GM12878 (cell line): Measurements from ENCODE around the gene STX16.

Experiments used
- CEBPZ ChIP-seq: fragments of 150-350 bp; IDR thresholded peaks from 2 replicates; pipeline ENCODE4 v1.6.1; 2016; ENCODE audit warnings: low read depth, low read length
- CTCF ChIP-seq, 3 experiments: IDR thresholded peaks in 2 of 3; conservative IDR thresholded peaks in 1 of 3; 2 replicates each; pipeline ENCODE4 v1.5.1; 2011; ENCODE audit warnings: low read depth in 3 of 3, low read length in 3 of 3, mild to moderate bottlenecking in 3 of 3, control low read depth in 2 of 3, moderate library complexity in 2 of 3, inconsistent platforms in 1 of 3, mixed read lengths in 1 of 3; ENCODE audit not compliant: control insufficient read depth in 2 of 3, insufficient read depth in 1 of 3; ENCODE audit errors: extremely low read depth in 1 of 3
- CUX1 ChIP-seq: IDR thresholded peaks from 2 replicates; pipeline ENCODE4 v1.6.1; 2012; ENCODE audit warnings: improper control_type of control experiment, low read depth, low read length; ENCODE audit not compliant: insufficient replicate concordance
- ETV6 ChIP-seq, 2 experiments: fragments of 450-650 bp in 1 of 2; IDR thresholded peaks in 1 of 2; conservative IDR thresholded peaks in 1 of 2; 2 replicates each; pipeline ENCODE4 v1.6.1; 2014; ENCODE audit warnings: antibody characterized with exemption in 1 of 2, borderline replicate concordance in 1 of 2, low read depth in 1 of 2, mild to moderate bottlenecking in 1 of 2, moderate library complexity in 1 of 2
- IRF3 ChIP-seq: fragments of 450-650 bp; IDR thresholded peaks from 2 replicates; pipeline ENCODE4 v1.6.1; 2014; ENCODE audit warnings: mild to moderate bottlenecking
- MYC ChIP-seq: IDR thresholded peaks from 2 replicates; pipeline ENCODE4 v1.6.1; 2011; ENCODE audit warnings: mild to moderate bottlenecking, low read length, moderate library complexity, inconsistent platforms; ENCODE audit not compliant: insufficient read depth, insufficient replicate concordance, insufficient read length, severe bottlenecking
- NFIC ChIP-seq: IDR thresholded peaks from 2 replicates; pipeline ENCODE4 v1.6.1; 2012; ENCODE audit warnings: low read depth, mild to moderate bottlenecking, inconsistent platforms, low read length, moderate library complexity
- RAD51 ChIP-seq: fragments of 450-650 bp; IDR thresholded peaks from 2 replicates; pipeline ENCODE4 v1.6.1; 2016; ENCODE audit warnings: moderate library complexity, mild to moderate bottlenecking, inconsistent platforms
- SMC3 ChIP-seq: IDR thresholded peaks from 2 replicates; pipeline ENCODE4 v1.6.1; 2011; ENCODE audit warnings: low read length, improper control_type of control experiment, borderline replicate concordance
- ZBED1 ChIP-seq: IDR thresholded peaks from 2 replicates; pipeline ENCODE4 v1.6.1; 2016; ENCODE audit warnings: borderline replicate concordance

- TF ChIP-seq CTCF (IDR thresholded peaks at IDR 0.05 in 2 of 3, conservative IDR thresholded peaks at IDR 0.05 in 1 of 3; ENCODE audit: control insufficient read depth in 2 of 3, extremely low read depth in 1 of 3, insufficient read depth in 1 of 3, low read depth in 3 of 3, low read length in 3 of 3): no peak
- TF ChIP-seq ZBED1: no peak
- no peak for TF ChIP-seq ETV6 (conservative IDR thresholded peaks at IDR 0.05 in 1 of 2, IDR thresholded peaks at IDR 0.05 in 1 of 2; ENCODE audit: borderline replicate concordance in 1 of 2, low read depth in 1 of 2)
- no peak for TF ChIP-seq CUX1
- TF ChIP-seq MYC: no peak
- TF ChIP-seq IRF3: no peak
- no peak for TF ChIP-seq RAD51
- TF ChIP-seq SMC3: no peak
- no peak for TF ChIP-seq CEBPZ
- TF ChIP-seq NFIC: no peak
Observed at GRCh38 chr20:58664331-58664730, 13.2 kb downstream of the STX16 start.
